Measurements from ENCODE around the gene ARHGAP10. TPM values are rescaled to one million over a fixed set of nuclear protein-coding genes. Genes with fewer than 3 reads are reported as not detected.

The ARHGAP10 gene
- total RNA-seq, 1 experiment from 2014 or later, result 6.1 TPM

DNA sequence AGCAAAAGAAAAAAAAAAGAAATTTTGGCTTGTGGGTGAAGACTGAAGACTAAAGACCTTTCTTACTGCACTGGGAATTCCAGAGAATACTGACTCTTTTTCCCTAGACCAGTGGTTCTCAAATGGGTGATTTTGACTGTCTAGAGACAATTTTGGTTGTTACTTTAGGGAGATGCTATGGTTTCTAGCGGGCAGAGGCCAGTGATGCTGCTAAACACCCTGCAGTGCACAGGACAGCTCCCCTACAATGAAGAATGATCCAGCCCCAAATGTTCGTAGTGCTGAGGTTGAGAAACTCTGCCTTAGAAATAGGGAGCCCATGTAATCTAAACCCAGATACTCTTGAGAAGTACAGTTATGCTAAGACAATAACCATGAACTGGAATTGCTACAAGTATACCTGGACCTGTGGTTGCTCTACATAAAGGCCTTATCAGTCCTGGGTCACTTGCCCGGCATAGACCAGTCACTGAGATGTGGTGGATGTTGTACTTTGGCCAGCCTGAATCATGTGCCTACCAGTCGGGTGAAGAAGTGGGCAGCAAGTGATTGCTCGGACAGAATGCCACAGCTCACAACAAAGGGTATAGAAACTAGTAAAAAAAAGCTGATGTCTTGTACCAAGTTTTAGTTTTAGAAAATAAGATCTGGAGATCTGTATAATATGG is 16.0 kb downstream of the ARHGAP10 start:
- Mint-ChIP-seq H3K4me3 (ENCODE audit: low read depth, unreplicated experiment) (no peak overlapping the region), H3K4me1 (ENCODE audit: low read depth, unreplicated experiment) (peaks cover 10% of the 10 kb centered on the region), H3K9me3 (ENCODE audit: low read depth, unreplicated experiment) (no peaks in the 10 kb centered on the region), H3K27me3 (ENCODE audit: unreplicated experiment) (no peaks in the 10 kb centered on the region), H3K27ac (ENCODE audit: unreplicated experiment) (no peak overlapping the region), H3K36me3 (ENCODE audit: insufficient read depth, unreplicated experiment) (no peaks in the 10 kb centered on the region)
- intact Hi-C loops (cut with micrococcal nuclease; ENCODE audit: unreplicated experiment), result no loop called here
- CTCF ChIA-PET, result no interaction called here
- TF ChIP-seq, protein P1, sequence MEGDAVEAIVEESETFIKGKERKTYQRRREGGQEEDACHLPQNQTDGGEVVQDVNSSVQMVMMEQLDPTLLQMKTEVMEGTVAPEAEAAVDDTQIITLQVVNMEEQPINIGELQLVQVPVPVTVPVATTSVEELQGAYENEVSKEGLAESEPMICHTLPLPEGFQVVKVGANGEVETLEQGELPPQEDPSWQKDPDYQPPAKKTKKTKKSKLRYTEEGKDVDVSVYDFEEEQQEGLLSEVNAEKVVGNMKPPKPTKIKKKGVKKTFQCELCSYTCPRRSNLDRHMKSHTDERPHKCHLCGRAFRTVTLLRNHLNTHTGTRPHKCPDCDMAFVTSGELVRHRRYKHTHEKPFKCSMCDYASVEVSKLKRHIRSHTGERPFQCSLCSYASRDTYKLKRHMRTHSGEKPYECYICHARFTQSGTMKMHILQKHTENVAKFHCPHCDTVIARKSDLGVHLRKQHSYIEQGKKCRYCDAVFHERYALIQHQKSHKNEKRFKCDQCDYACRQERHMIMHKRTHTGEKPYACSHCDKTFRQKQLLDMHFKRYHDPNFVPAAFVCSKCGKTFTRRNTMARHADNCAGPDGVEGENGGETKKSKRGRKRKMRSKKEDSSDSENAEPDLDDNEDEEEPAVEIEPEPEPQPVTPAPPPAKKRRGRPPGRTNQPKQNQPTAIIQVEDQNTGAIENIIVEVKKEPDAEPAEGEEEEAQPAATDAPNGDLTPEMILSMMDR (IDR thresholded peaks at IDR 0.05; ENCODE audit: unreplicated experiment), result no peak
- no TSS peak for BruUV-seq (replicated peaks)
- peak; percentile 6 for DNase-seq

GRCh38 chr4:147749811-147750321 is 18.0 kb downstream of the ARHGAP10 start:
- Mint-ChIP-seq H3K4me1 (ENCODE audit: low read depth, unreplicated experiment) (peaks cover 10% of the 10 kb centered on the region), H3K4me3 (ENCODE audit: low read depth, unreplicated experiment) (no peak overlapping the region), H3K27ac (ENCODE audit: unreplicated experiment) (no peak overlapping the region), H3K36me3 (ENCODE audit: insufficient read depth, unreplicated experiment) (no peaks in the 10 kb centered on the region), H3K9me3 (ENCODE audit: low read depth, unreplicated experiment) (no peaks in the 10 kb centered on the region), H3K27me3 (ENCODE audit: unreplicated experiment) (no peaks in the 10 kb centered on the region)
- no TSS peak for BruUV-seq (replicated peaks)
- CTCF ChIA-PET, result interaction anchor here (0.7 kb wide), 1 partner anchor 12 kb away, joined by 3 read pairs; no protein-coding TSS in a partner anchor
- no peak for DNase-seq
- intact Hi-C loops (cut with micrococcal nuclease; ENCODE audit: unreplicated experiment), result no loop called here
- TF ChIP-seq, protein P1 (IDR thresholded peaks at IDR 0.05; ENCODE audit: unreplicated experiment), result no peak

DNA sequence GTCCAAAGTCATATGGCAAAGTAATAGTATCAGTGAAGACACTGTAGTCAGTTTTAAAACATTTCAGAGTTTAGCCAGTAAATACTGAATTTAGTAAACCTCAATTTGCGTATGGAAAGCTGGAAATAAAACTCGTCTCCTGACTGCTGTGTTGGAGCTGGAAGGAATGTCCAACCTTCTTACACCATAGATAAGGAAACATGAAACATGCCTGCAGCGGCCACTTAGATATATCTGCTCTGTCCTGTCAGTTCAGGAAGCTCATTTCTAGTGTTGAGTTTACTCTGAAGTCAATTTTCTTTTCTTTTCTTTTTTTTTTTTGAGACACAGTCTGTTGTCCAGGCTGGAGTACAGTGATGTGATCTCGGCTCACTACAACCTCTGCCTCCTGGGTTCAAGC is 21.2 kb downstream of the ARHGAP10 start:
- TF ChIP-seq, protein P1 (IDR thresholded peaks at IDR 0.05; ENCODE audit: unreplicated experiment), result no peak
- Mint-ChIP-seq H3K27ac (ENCODE audit: unreplicated experiment) (no peak overlapping the region), H3K27me3 (ENCODE audit: unreplicated experiment) (no peaks in the 10 kb centered on the region), H3K9me3 (ENCODE audit: low read depth, unreplicated experiment) (no peaks in the 10 kb centered on the region), H3K4me1 (ENCODE audit: low read depth, unreplicated experiment) (peaks cover 16% of the 10 kb centered on the region), H3K4me3 (ENCODE audit: low read depth, unreplicated experiment) (no peak overlapping the region), H3K36me3 (ENCODE audit: insufficient read depth, unreplicated experiment) (no peaks in the 10 kb centered on the region)
- DNase-seq, result no peak
- CTCF ChIA-PET, result no interaction called here
- BruUV-seq (replicated peaks), result no TSS peak
- intact Hi-C loops (cut with micrococcal nuclease; ENCODE audit: unreplicated experiment), result no loop called here

DNA sequence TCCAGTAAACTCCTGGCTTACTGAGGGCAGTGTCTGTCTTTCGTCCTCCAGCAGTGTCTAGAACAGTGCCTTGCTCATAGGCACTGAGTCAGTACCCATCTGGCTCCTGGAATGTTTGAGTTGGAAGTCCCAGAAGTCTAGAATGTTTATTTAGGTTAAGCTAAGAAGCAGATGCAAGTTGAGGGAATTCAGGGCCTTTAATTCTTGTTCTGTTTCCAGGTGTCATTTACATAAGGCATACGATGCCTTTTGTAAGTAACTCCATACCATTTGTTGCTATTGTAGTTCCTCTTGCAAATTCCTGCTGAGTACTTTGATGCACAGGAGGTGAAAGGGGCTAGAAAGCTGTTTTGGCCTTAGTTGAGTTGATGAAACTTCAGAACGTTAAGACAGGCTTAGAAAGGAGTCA is 22.2 kb downstream of the ARHGAP10 start:
- H3K4me3 Mint-ChIP-seq (ENCODE audit: low read depth, unreplicated experiment), result no peak overlapping the region
- H3K27me3 Mint-ChIP-seq (ENCODE audit: unreplicated experiment), result no peaks in the 10 kb centered on the region
- intact Hi-C loops (cut with micrococcal nuclease; ENCODE audit: unreplicated experiment), result no loop called here
- TF ChIP-seq, protein P1 (IDR thresholded peaks at IDR 0.05; ENCODE audit: unreplicated experiment), result no peak
- H3K36me3 Mint-ChIP-seq (ENCODE audit: insufficient read depth, unreplicated experiment), result no peaks in the 10 kb centered on the region
- no peaks in the 10 kb centered on the region for H3K9me3 Mint-ChIP-seq (ENCODE audit: low read depth, unreplicated experiment)
- peaks cover 9% of the 10 kb centered on the region for H3K4me1 Mint-ChIP-seq (ENCODE audit: low read depth, unreplicated experiment)
- no TSS peak for BruUV-seq (replicated peaks)
- no peak overlapping the region for H3K27ac Mint-ChIP-seq (ENCODE audit: unreplicated experiment)
- no peak for DNase-seq
- CTCF ChIA-PET, result no interaction called here

Measured in Calu3 (cell line).